Measurements from ENCODE around the gene STRA6.
A peak's percentile ranks its signal among the peaks of the same experiment; 100 is the strongest.

Gene STRA6

GRCh38 chr15:74178326-74179100 is 24.1 kb downstream of the STRA6 start:
- no peak for DNase-seq (ENCODE audit: low read depth, low spot score)
- peaks cover 11% of the 10 kb centered on the region for H3K36me3 ChIP-seq (ENCODE audit: insufficient read depth, insufficient read length, low read length)
- no peaks in the 10 kb centered on the region for H3K9me3 ChIP-seq (ENCODE audit: insufficient read depth, low read length)
- H3K27me3 ChIP-seq (ENCODE audit: insufficient read depth, insufficient read length) = no peaks in the 10 kb centered on the region
- H3K4me1 ChIP-seq (ENCODE audit: insufficient read depth, insufficient read length) = peaks cover 41% of the 10 kb centered on the region
- no peak for TF ChIP-seq YY1 (IDR thresholded peaks at IDR 0.05; ENCODE audit: insufficient read depth, insufficient read length)
- H3K4me3 ChIP-seq (ENCODE audit: insufficient read length, low read depth) = no peak overlapping the region
- no peak overlapping the region for H3K9ac ChIP-seq (ENCODE audit: insufficient read length, low read depth)

GRCh38 chr15:74176262-74177214 is 26.0 kb downstream of the STRA6 start:
- Histone ChIP-seq H3K4me1 (ENCODE audit: insufficient read depth, insufficient read length) (peaks cover 47% of the 10 kb centered on the region), H3K36me3 (ENCODE audit: insufficient read depth, insufficient read length, low read length) (peaks cover 8% of the 10 kb centered on the region), H3K9me3 (ENCODE audit: insufficient read depth, low read length) (no peaks in the 10 kb centered on the region), H3K9ac (ENCODE audit: insufficient read length, low read depth) (peak overlapping the region; percentile 14), H3K27me3 (ENCODE audit: insufficient read depth, insufficient read length) (no peaks in the 10 kb centered on the region), H3K4me3 (ENCODE audit: insufficient read length, low read depth) (no peak overlapping the region)
- DNase-seq (ENCODE audit: low read depth, low spot score) = peak; percentile 58
- TF ChIP-seq YY1 (IDR thresholded peaks at IDR 0.05; ENCODE audit: insufficient read depth, insufficient read length) (no peak), ZNF274 (IDR thresholded peaks at IDR 0.05; ENCODE audit: low read depth, low read length) (no peak), SUZ12 (IDR thresholded peaks at IDR 0.05; ENCODE audit: extremely low read depth, insufficient read depth, insufficient read length) (no peak)

- DNase-seq (ENCODE audit: low read depth, low spot score) = no peak
- H3K36me3 ChIP-seq (ENCODE audit: insufficient read depth, insufficient read length, low read length) = peaks cover 5% of the 10 kb centered on the region
- no peaks in the 10 kb centered on the region for H3K27me3 ChIP-seq (ENCODE audit: insufficient read depth, insufficient read length)
- no peak overlapping the region for H3K4me3 ChIP-seq (ENCODE audit: insufficient read length, low read depth)
- TF ChIP-seq YY1 (IDR thresholded peaks at IDR 0.05; ENCODE audit: insufficient read depth, insufficient read length) (no peak), SUZ12 (IDR thresholded peaks at IDR 0.05; ENCODE audit: extremely low read depth, insufficient read depth, insufficient read length) (no peak), ZNF274 (IDR thresholded peaks at IDR 0.05; ENCODE audit: low read depth, low read length) (no peak)
- H3K4me1 ChIP-seq (ENCODE audit: insufficient read depth, insufficient read length) = peaks cover 47% of the 10 kb centered on the region
- H3K9ac ChIP-seq (ENCODE audit: insufficient read length, low read depth) = no peak overlapping the region
- no peaks in the 10 kb centered on the region for H3K9me3 ChIP-seq (ENCODE audit: insufficient read depth, low read length)
These were observed 27.1 kb downstream of the STRA6 start for GRCh38 chr15:74175271-74176191.

DNA sequence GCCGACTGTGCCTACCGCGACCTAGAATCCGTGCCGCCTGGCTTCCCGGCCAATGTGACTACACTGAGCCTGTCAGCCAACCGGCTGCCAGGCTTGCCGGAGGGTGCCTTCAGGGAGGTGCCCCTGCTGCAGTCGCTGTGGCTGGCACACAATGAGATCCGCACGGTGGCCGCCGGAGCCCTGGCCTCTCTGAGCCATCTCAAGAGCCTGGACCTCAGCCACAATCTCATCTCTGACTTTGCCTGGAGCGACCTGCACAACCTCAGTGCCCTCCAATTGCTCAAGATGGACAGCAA is 27.7 kb downstream of the STRA6 start:
- no peak overlapping the region for H3K9ac ChIP-seq (ENCODE audit: insufficient read length, low read depth)
- H3K9me3 ChIP-seq (ENCODE audit: insufficient read depth, low read length) = no peaks in the 10 kb centered on the region
- H3K4me3 ChIP-seq (ENCODE audit: insufficient read length, low read depth) = no peak overlapping the region
- DNase-seq (ENCODE audit: low read depth, low spot score) = no peak
- peaks cover 43% of the 10 kb centered on the region for H3K4me1 ChIP-seq (ENCODE audit: insufficient read depth, insufficient read length)
- TF ChIP-seq ZNF274 (IDR thresholded peaks at IDR 0.05; ENCODE audit: low read depth, low read length) (no peak), SUZ12 (IDR thresholded peaks at IDR 0.05; ENCODE audit: extremely low read depth, insufficient read depth, insufficient read length) (no peak), YY1 (IDR thresholded peaks at IDR 0.05; ENCODE audit: insufficient read depth, insufficient read length) (no peak)
- H3K27me3 ChIP-seq (ENCODE audit: insufficient read depth, insufficient read length) = no peaks in the 10 kb centered on the region
- peaks cover 2% of the 10 kb centered on the region for H3K36me3 ChIP-seq (ENCODE audit: insufficient read depth, insufficient read length, low read length)

- H3K9ac ChIP-seq (ENCODE audit: insufficient read length, low read depth) = no peak overlapping the region
- peaks cover 39% of the 10 kb centered on the region for H3K4me1 ChIP-seq (ENCODE audit: insufficient read depth, insufficient read length)
- TF ChIP-seq YY1 (IDR thresholded peaks at IDR 0.05; ENCODE audit: insufficient read depth, insufficient read length) (no peak), SUZ12 (IDR thresholded peaks at IDR 0.05; ENCODE audit: extremely low read depth, insufficient read depth, insufficient read length) (no peak), ZNF274 (IDR thresholded peaks at IDR 0.05; ENCODE audit: low read depth, low read length) (no peak)
- no peak for DNase-seq (ENCODE audit: low read depth, low spot score)
- H3K27me3 ChIP-seq (ENCODE audit: insufficient read depth, insufficient read length) = peaks cover 4% of the 10 kb centered on the region
- H3K9me3 ChIP-seq (ENCODE audit: insufficient read depth, low read length) = no peaks in the 10 kb centered on the region
- H3K36me3 ChIP-seq (ENCODE audit: insufficient read depth, insufficient read length, low read length) = no peaks in the 10 kb centered on the region
- H3K4me3 ChIP-seq (ENCODE audit: insufficient read length, low read depth) = no peak overlapping the region
These were observed 28.2 kb downstream of the STRA6 start for GRCh38 chr15:74174219-74174957.

DNA sequence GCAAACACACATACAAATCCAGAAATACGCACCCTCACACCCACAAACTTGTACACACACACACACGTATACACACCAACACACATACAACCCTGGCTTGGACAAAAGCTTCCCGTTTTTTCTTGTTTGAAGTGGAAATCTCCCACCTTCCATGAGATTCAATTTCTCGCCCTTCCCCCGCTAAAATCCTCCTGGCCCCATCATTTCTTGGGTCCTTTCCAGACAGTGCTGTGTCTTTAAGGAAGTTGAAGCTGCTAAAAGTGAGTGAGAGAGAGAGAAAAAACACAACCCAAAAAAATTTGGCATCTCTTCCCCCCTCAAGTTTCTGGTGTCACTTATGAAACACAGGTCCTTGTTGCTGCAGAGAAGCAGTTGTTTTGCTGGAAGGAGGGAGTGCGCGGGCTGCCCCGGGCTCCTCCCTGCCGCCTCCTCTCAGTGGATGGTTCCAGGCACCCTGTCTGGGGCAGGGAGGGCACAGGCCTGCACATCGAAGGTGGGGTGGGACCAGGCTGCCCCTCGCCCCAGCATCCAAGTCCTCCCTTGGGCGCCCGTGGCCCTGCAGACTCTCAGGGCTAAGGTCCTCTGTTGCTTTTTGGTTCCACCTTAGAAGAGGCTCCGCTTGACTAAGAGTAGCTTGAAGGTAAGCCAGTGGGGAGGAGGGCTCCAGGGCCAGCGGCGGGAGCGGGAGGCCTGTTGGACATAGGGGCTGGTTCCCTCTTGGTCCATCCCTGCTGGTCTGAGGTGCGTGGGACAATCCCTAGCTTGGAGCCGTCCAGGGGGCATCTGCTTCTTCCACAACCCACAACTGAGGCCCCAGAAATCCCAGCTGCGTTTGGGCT is 29.0 kb downstream of the STRA6 start, which contains the start of gene ISLR:
Gene ISLR (plus strand): TSS at position 331 of the 839 bp plus-strand sequence. CDS start 1,149 bp downstream, outside the sequence.
- H3K4me3 ChIP-seq (ENCODE audit: insufficient read length, low read depth) = no peak within 1 kb of the TSS
- peaks cover 5% of the 10 kb centered on the region for H3K27me3 ChIP-seq (ENCODE audit: insufficient read depth, insufficient read length)
- TF ChIP-seq SUZ12 (IDR thresholded peaks at IDR 0.05; ENCODE audit: extremely low read depth, insufficient read depth, insufficient read length) = no peak
- TF ChIP-seq ZNF274 (IDR thresholded peaks at IDR 0.05; ENCODE audit: low read depth, low read length) = no peak
- TF ChIP-seq YY1 (IDR thresholded peaks at IDR 0.05; ENCODE audit: insufficient read depth, insufficient read length) = no peak
- H3K4me1 ChIP-seq (ENCODE audit: insufficient read depth, insufficient read length) = peaks cover 39% of the 10 kb centered on the region
- no peak for DNase-seq (ENCODE audit: low read depth, low spot score)
- H3K36me3 ChIP-seq (ENCODE audit: insufficient read depth, insufficient read length, low read length) = no peaks in the 10 kb centered on the region
- H3K9me3 ChIP-seq (ENCODE audit: insufficient read depth, low read length) = no peaks in the 10 kb centered on the region
- peak within 1 kb of the TSS; percentile 1 for H3K9ac ChIP-seq (ENCODE audit: insufficient read length, low read depth)

Data from NT2/D1 (cell line).